Endothelial cell of umbilical vein (primary cell): ENCODE measurements around the gene FHDC1.

ENCODE experiments used
- CTCF ChIP-seq, 2 donors: IDR thresholded peaks; 1 replicate in 1 of 2; 2 replicates in 1 of 2; pipeline ENCODE4 v1.5.1; 2011; ENCODE audit warnings: low read length in 2 of 2, mild to moderate bottlenecking in 2 of 2, moderate library complexity in 2 of 2, control low read depth in 1 of 2, inconsistent platforms in 1 of 2, low read depth in 1 of 2; ENCODE audit not compliant: insufficient read depth in 1 of 2; ENCODE audit errors: extremely low read depth in 1 of 2
- EZH2 ChIP-seq: IDR thresholded peaks from 2 replicates; pipeline ENCODE4 v1.6.1; 2012; ENCODE audit warnings: borderline replicate concordance, low read depth, mild to moderate bottlenecking, moderate library complexity, low read length, inconsistent platforms; ENCODE audit not compliant: severe bottlenecking
- FOS ChIP-seq: IDR thresholded peaks from 2 replicates; pipeline ENCODE4 v1.6.1; 2011; ENCODE audit warnings: mild to moderate bottlenecking, low read length, moderate library complexity, borderline replicate concordance; ENCODE audit not compliant: insufficient read depth
- JUN ChIP-seq: IDR thresholded peaks from 2 replicates; pipeline ENCODE4 v1.6.1; 2011; ENCODE audit warnings: borderline replicate concordance, low read depth; ENCODE audit not compliant: insufficient read length, insufficient read depth
- MAX ChIP-seq: IDR thresholded peaks from 2 replicates; pipeline ENCODE4 v1.6.1; 2011; ENCODE audit not compliant: insufficient read depth, insufficient read length
- POLR2A ChIP-seq: IDR thresholded peaks from 2 replicates; pipeline ENCODE4 v1.6.1; 2012; ENCODE audit warnings: low read depth, mild to moderate bottlenecking, control low read depth, low read length
- POLR2AphosphoS5 ChIP-seq: IDR thresholded peaks from 2 replicates; pipeline ENCODE4 v1.6.1; 2012; ENCODE audit warnings: low read depth, mild to moderate bottlenecking, control low read depth, low read length, moderate library complexity; ENCODE audit not compliant: insufficient read depth

- TF ChIP-seq CTCF (IDR thresholded peaks at IDR 0.05; ENCODE audit: extremely low read depth in 1 of 2, insufficient read depth in 1 of 2, low read depth in 1 of 2, low read length in 2 of 2) (no peak), POLR2AphosphoS5 (no peak), POLR2A (no peak), JUN (no peak), MAX (no peak), FOS (no peak), EZH2 (no peak)
Measured at GRCh38 chr4:152894673-152895072, 41.5 kb upstream of the FHDC1 start.
